Measurements from ENCODE around the gene CABLES2.

Gene CABLES2

GRCh38 chr20:62372042-62372993 is 34.8 kb downstream of the CABLES2 start:
- no peak for DNase-seq (ENCODE audit: low read depth)

- no peak for DNase-seq (ENCODE audit: low read depth)
These were observed 35.5 kb downstream of the CABLES2 start for GRCh38 chr20:62371588-62372041.

- DNase-seq (ENCODE audit: low read depth) = no peak
These were observed 36.1 kb downstream of the CABLES2 start for GRCh38 chr20:62370807-62371587.

GRCh38 chr20:62370115-62370806 is 36.8 kb downstream of the CABLES2 start:
- DNase-seq (ENCODE audit: low read depth) = no peak

- DNase-seq (ENCODE audit: low read depth) = no peak
These were observed 37.3 kb downstream of the CABLES2 start for GRCh38 chr20:62369815-62370114.

- no peak for DNase-seq (ENCODE audit: low read depth)
These were observed 37.9 kb downstream of the CABLES2 start for GRCh38 chr20:62368976-62369814.

- no peak for DNase-seq (ENCODE audit: low read depth)
These were observed 38.6 kb downstream of the CABLES2 start for GRCh38 chr20:62368392-62368975.

- DNase-seq (ENCODE audit: low read depth) = no peak
These were observed 39.3 kb downstream of the CABLES2 start for GRCh38 chr20:62367633-62368391.

GRCh38 chr20:62367136-62367632 is 39.9 kb downstream of the CABLES2 start, which contains the start of gene LAMA5:
TSS of gene LAMA5 (minus strand) at chr20:62367312. CDS start at chr20:62367245, 67 bp downstream.
- no peak for DNase-seq (ENCODE audit: low read depth)

GRCh38 chr20:62366370-62367135 is 40.5 kb downstream of the CABLES2 start:
- DNase-seq (ENCODE audit: low read depth) = no peak

GRCh38 chr20:62365814-62366369 is 41.2 kb downstream of the CABLES2 start:
- DNase-seq (ENCODE audit: low read depth) = no peak

GRCh38 chr20:62364911-62365736 is 42.0 kb downstream of the CABLES2 start:
- no peak for DNase-seq (ENCODE audit: low read depth)

- no peak for DNase-seq (ENCODE audit: low read depth)
These were observed 42.9 kb downstream of the CABLES2 start for GRCh38 chr20:62363920-62364851.

- DNase-seq (ENCODE audit: low read depth) = no peak
These were observed 43.8 kb downstream of the CABLES2 start for GRCh38 chr20:62362991-62363919.

- no peak for DNase-seq (ENCODE audit: low read depth)
These were observed 44.5 kb downstream of the CABLES2 start for GRCh38 chr20:62362590-62362940.
